Kidney tubule cell (primary cell): ENCODE results near the gene MGAT5.
A peak's percentile ranks its signal among the peaks of the same experiment; 100 is the strongest.
"Not testable (repeated sequence)": the region's sequence is repeated elsewhere in the genome, so short reads cannot be mapped to it uniquely, and the experiment has no call there.

Experiments used
- DNase-seq: peaks from one replicate; pipeline ENCODE4 v3.0.0-alpha.2; 2018; ENCODE audit warnings: low spot score

The MGAT5 gene

DNA sequence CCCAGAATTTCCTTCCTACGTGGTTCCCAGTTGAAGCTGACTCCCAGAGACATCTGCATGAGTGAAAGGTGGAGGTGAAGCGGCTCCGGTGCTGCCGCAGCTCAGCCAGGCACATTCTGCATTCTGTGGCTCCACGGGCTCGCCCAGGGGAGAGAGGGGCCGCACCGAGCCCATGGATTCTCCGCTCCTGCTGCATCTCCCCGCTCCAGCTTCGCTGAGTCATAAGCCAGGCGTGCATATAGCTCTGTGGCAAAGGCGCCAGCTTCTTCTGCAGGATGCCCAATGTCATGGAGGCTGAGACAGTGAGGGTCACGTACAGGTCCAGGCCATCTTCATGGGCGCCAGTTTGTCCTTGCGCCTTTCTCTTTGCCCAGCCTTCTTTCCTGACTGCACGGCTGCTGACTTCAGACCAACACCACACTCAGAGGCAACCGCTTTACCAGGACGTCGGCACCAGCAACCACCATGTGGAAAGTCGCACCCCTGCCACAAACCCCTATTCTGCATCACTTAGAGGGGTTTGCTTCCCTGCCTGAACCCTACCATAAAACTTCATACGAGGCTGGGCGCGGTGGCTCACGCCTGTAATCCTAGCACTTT is 215.7 kb downstream of the MGAT5 start:
- DNase-seq = no peak

DNA sequence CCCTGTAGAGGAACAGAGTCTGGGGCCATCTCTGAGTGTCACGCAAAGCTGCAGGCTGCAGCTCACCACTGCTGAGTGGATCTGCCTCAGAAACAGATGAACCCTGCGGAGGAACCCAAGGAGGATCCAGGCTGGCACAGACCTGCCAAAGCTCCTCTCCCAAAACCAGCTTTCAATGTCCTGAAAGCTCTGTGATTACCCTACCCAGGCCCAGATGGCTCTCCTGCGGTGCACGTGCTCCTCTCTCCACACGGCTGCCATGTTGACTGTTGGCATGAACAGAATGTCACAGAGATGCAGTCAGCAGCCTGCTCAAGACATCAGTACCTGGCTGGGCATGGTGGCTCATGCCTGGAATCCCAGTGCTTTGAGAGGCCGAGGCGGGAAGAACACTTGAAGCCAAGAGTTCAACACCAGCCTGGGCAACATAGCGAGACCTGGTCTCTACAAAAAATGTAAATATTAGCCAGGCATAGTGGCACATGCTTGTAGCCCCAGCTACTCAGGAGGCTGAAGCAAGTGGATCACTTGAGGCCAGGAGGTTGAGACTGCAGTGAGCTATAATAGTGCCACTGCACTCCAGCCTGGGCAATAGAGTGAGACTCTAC is 216.8 kb downstream of the MGAT5 start:
- no peak for DNase-seq

GRCh38 chr2:134476982-134477381 is 223.1 kb downstream of the MGAT5 start:
- DNase-seq = not testable (repeated sequence)

GRCh38 chr2:134479696-134480330 is 225.9 kb downstream of the MGAT5 start:
- DNase-seq = no peak

GRCh38 chr2:134482131-134482723 is 228.4 kb downstream of the MGAT5 start:
- no peak for DNase-seq

GRCh38 chr2:134482766-134483340 is 229.0 kb downstream of the MGAT5 start:
- no peak for DNase-seq

DNA sequence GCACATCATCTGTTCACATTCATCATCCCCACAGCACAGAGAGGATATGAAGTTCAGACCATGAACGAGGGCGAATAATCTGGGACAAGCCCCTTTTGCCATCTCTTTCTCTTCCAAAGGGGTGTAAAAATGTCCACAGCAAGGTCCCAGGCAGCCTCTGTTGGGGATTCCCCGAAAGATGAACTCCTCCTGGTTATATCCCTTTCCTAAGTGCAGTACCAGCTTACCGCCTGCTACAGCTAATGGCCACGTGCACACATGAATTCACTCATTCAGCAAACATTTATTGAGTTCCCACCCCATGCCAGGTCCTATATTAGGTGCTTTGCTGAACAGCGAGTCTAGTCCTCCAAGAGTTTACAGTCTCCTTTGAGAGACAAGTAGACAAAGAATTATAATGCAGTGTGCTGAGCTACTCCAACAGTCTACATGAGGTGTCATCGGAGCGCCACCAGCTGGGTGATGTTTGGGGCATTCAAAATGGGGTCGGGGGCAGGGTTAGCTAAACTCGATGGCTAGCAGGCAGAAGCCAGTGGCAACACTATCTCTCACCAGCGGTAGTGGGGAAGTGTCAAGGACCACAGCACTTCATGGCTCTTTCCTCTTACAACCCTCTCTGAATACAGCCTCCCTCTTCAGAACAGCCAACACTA is 236.0 kb downstream of the MGAT5 start:
- DNase-seq = no peak

DNA sequence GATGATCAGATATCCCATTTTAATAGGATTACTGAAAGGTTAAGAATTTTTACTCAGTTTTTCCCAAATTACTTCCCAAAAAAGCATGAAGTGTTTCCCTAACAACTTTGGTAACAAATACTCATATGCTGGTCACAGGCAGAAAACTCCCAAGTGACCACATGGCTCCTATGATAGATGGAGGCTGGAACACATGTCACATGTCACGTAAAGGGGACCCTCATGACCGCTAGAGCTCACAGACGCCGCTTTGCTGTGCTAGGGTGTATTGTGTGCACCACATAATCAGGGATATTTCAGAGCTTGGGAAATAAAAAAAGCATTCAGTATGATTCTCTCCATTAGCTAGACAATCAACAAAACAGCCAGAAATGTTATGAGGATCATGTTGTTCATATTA is 236.7 kb downstream of the MGAT5 start:
- no peak for DNase-seq

- no peak for DNase-seq
Observed at GRCh38 chr2:134491022-134491421, 237.2 kb downstream of the MGAT5 start.

- DNase-seq = peak; percentile 63
Observed at GRCh38 chr2:134491771-134492441, 238.0 kb downstream of the MGAT5 start.

- peak; percentile 15 for DNase-seq
Observed at GRCh38 chr2:134493797-134494196, 239.9 kb downstream of the MGAT5 start.

- no peak for DNase-seq
Observed at GRCh38 chr2:134498654-134499053, 244.8 kb downstream of the MGAT5 start.

- DNase-seq = peak; percentile 2
Observed at GRCh38 chr2:134499307-134499926, 245.5 kb downstream of the MGAT5 start.

GRCh38 chr2:134500211-134500935 is 246.5 kb downstream of the MGAT5 start:
- DNase-seq = no peak

GRCh38 chr2:134501476-134502091 is 247.7 kb downstream of the MGAT5 start:
- peak; percentile 20 for DNase-seq

DNA sequence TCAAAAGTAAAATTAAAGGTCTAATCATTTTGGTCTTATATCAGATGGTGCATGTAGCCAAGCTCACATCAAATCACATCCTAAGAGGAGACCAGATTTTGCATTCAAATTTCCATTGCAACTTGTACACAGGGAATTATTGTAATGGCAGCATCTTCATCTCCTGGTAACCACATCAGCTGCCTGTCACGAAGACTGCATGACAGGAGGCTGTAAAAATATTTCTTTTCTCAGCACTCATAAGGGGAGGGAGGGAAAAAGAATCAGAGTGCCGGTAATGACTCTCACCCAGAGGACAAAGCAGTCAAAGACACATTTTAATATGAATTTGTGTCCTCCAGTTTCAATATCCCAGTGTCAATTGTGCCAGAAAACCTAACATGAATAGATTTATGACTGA is 248.2 kb downstream of the MGAT5 start:
- no peak for DNase-seq
